C4-2B (cell line): ENCODE results near the gene EGR4.

ENCODE experiments used
- H3K27ac ChIP-seq: fragments of 450-650 bp; 2 replicates; pipeline ENCODE4 v1.5.1; 2017
- ZFX ChIP-seq: fragments of 450-650 bp; IDR thresholded peaks from 2 replicates; pipeline ENCODE4 v1.6.1; 2017
- TF ChIP-seq, protein P1 (sequence below): fragments of 450-650 bp; conservative IDR thresholded peaks from 2 replicates; pipeline ENCODE4 v1.5.1; 2017; ENCODE audit warnings: mild to moderate bottlenecking

The EGR4 gene

GRCh38 chr2:73293534-73294171 is at the start of gene EGR4:
Gene EGR4, minus strand, starts transcription at chr2:73293548. Its CDS starts 231 bp downstream, at chr2:73293317.
- no peak within 1 kb of the TSS for H3K27ac ChIP-seq
- TF ChIP-seq ZFX: no peak
- TF ChIP-seq, protein P1, sequence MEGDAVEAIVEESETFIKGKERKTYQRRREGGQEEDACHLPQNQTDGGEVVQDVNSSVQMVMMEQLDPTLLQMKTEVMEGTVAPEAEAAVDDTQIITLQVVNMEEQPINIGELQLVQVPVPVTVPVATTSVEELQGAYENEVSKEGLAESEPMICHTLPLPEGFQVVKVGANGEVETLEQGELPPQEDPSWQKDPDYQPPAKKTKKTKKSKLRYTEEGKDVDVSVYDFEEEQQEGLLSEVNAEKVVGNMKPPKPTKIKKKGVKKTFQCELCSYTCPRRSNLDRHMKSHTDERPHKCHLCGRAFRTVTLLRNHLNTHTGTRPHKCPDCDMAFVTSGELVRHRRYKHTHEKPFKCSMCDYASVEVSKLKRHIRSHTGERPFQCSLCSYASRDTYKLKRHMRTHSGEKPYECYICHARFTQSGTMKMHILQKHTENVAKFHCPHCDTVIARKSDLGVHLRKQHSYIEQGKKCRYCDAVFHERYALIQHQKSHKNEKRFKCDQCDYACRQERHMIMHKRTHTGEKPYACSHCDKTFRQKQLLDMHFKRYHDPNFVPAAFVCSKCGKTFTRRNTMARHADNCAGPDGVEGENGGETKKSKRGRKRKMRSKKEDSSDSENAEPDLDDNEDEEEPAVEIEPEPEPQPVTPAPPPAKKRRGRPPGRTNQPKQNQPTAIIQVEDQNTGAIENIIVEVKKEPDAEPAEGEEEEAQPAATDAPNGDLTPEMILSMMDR: no peak

DNA sequence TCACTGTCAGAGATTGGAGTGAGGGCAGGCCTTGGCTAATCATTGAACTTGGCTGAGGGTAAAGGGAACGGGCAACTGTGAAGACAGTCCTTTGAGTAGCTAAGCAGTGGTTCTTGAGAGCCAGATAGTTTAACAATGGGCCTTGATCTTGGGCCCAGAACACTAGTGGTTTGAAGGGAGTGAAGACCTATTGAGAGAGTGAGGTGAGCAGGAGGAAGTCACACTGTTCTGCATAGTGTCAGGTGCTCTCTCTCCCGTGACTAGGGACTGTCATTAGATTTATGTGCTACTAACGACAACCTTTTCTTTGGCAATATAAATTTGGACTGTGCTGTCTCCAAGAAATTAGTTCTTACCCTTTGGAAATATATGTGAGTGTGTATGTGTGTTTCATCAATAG is 47.7 kb upstream of the EGR4 start:
- TF ChIP-seq, protein P1: no peak
- TF ChIP-seq ZFX: no peak
- H3K27ac ChIP-seq: no peak overlapping the region

DNA sequence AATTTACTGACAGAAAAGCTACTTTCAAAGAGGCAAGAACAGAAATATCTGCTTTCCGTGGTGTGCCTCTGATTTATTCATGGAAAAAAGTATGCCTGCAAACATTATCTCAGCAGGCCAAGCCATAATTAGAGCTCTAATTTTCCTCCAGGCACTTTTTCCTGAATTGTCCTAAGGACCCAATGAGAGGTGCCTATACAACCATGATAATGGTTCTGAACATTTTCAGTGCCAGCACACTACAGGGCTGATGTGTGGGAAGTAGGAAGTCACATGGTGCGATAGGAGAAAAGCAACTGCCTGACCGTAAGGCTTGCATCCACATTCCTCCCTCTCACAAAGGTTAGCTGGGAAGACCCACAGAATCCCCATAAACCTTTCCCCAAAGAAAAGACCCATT is 45.9 kb upstream of the EGR4 start:
- TF ChIP-seq, protein P1: no peak
- no peak for TF ChIP-seq ZFX
- no peak overlapping the region for H3K27ac ChIP-seq

DNA sequence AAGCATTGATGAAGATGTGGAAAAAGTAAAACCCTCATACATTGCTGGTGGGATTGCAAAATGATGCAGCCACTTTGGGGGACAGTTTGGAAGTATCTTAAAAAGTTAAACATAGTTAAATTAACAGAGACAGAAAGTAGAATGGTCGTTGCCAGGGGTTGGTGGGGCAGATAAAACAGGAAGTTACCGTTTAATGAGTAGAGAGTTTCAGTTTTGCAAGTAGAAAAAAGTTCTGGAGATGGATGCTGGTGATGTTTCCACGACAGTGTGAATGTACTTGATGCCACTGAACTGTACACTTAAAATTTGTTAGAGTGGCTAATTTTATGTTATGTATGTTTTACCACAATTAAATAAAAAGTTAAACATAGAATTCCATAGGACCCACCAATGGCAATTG is 44.5 kb upstream of the EGR4 start:
- TF ChIP-seq ZFX: no peak
- TF ChIP-seq, protein P1: no peak

GRCh38 chr2:73334620-73335019 is 41.3 kb upstream of the EGR4 start:
- TF ChIP-seq ZFX: no peak
- TF ChIP-seq, protein P1: no peak
- H3K27ac ChIP-seq: no peak overlapping the region

More for the DNA sequence above, 44.5 kb upstream of the EGR4 start:
- no peak overlapping the region for H3K27ac ChIP-seq

DNA sequence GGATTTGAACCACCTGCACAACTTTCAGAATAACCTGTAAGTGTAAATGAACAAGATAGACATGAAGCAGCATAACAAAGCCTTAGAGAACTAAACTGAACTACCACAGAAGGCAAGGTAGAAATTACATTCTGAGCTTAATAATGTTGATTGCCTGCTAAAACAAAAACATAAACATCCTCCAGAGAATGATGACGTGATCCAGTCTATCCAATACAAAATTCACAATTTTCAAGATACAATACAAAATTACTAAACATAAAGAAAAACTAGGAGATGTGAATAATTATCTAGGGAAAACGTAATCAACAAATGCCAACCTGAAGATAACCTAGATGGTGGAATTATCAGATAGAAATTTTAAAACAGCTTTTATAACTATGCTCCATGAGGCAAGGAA is 40.7 kb upstream of the EGR4 start:
- TF ChIP-seq, protein P1: no peak
- TF ChIP-seq ZFX: no peak
- no peak overlapping the region for H3K27ac ChIP-seq

DNA sequence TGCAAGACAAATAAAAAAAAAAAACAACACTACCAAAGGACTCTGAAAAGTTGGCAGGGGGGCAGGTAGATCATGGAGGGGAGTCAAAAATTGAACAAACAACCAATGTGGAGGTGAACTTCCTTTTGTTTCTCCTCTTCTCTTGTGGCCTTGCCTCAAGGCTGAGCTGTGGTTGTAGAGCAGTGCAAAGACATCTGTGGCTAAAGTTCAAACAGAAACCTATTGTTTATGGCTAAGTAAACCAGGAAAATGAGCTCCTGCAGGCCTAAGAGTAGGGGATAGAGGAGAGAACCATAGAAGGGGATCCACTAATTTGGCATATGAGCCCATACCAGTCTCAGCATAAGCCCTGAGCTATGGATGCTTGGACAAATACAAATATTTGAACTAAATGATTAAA is 40.2 kb upstream of the EGR4 start:
- H3K27ac ChIP-seq: no peak overlapping the region
- TF ChIP-seq ZFX: no peak
- TF ChIP-seq, protein P1: no peak
